ENCODE results near the gene CDC42BPB. TPM values are rescaled to one million over a fixed set of nuclear protein-coding genes. Genes with fewer than 3 reads are reported as not detected.

Gene CDC42BPB
- total RNA-seq, 4 donors from 2014 or later = 90.7 to 153 (median 101) TPM

GRCh38 chr14:103070263-103070885, 13.0 kb upstream of the CDC42BPB start:
- intact Hi-C loops (cut with DNase I) = loop anchor here (10.0 kb wide), 1 partner anchor 224 kb away; no protein-coding TSS in a partner anchor
- H3K4me1 ChIP-seq = peaks cover 19 to 51% of the 10 kb centered on the region in 2 donors

DNA sequence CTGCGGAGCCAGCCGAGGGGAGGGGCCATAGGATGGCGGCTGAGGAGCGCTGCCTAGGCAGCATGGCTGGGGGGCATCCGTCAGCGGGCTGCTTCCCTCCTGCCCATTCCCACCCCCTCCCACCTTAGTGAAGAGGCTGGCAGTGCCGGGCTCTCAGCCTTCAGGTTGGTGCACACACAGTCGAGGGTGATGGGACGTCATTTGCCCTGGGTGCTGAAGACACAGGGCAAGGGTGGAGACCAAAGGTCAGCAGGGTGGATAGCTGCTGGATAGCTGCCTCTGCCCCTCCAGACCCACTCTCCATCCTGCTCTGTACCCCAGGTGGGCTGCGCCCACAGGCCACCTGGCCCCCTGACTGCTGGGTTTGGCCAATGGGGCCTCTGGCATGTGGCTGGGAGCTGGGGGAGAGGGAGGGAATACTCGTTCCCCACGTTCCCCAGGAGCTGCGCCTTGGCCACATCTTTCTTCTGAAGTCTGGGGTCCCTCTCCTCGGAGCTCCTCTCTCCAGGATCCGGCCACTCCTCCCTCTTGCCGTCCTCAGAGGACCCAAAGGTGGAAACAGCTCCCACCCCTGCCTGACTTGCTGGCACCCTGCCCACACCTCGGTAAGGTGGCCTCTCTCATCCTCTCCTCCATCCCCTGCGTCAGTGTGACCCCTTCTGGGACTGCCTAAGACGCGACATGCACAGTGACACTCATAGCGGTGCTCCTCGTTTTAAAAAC, 11.2 kb upstream of the CDC42BPB start:
- peak overlapping the region in 1 of 3 donors; percentile 56 for H3K27ac ChIP-seq
- no peak overlapping the region for H3K4me3 ChIP-seq (replicated peaks in 1 of 3)
- DNase-seq = no peak
- peaks cover 22 to 50% of the 10 kb centered on the region in 2 donors for H3K4me1 ChIP-seq
- no peaks in the 10 kb centered on the region for H3K27me3 ChIP-seq
- TF ChIP-seq, protein P1, sequence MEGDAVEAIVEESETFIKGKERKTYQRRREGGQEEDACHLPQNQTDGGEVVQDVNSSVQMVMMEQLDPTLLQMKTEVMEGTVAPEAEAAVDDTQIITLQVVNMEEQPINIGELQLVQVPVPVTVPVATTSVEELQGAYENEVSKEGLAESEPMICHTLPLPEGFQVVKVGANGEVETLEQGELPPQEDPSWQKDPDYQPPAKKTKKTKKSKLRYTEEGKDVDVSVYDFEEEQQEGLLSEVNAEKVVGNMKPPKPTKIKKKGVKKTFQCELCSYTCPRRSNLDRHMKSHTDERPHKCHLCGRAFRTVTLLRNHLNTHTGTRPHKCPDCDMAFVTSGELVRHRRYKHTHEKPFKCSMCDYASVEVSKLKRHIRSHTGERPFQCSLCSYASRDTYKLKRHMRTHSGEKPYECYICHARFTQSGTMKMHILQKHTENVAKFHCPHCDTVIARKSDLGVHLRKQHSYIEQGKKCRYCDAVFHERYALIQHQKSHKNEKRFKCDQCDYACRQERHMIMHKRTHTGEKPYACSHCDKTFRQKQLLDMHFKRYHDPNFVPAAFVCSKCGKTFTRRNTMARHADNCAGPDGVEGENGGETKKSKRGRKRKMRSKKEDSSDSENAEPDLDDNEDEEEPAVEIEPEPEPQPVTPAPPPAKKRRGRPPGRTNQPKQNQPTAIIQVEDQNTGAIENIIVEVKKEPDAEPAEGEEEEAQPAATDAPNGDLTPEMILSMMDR (IDR thresholded peaks at IDR 0.05) = no peak
- TF ChIP-seq POLR2A (IDR thresholded peaks at IDR 0.05) = no peak
- H3K36me3 ChIP-seq = no peaks in the 10 kb centered on the region
- no peaks in the 10 kb centered on the region for H3K9me3 ChIP-seq
- 75 to 84% methylated on average over 16 to 19 of the region's 22 CpGs for WGBS, 2 donors
- intact Hi-C loops (cut with DNase I) = no loop called here

More at GRCh38 chr14:103070263-103070885, 13.0 kb upstream of the CDC42BPB start:
- Histone ChIP-seq H3K27me3 (no peaks in the 10 kb centered on the region), H3K27ac (no peak overlapping the region), H3K36me3 (no peaks in the 10 kb centered on the region), H3K4me3 (replicated peaks in 1 of 3) (no peak overlapping the region), H3K9me3 (no peaks in the 10 kb centered on the region)
- no peak for DNase-seq
- TF ChIP-seq POLR2A (IDR thresholded peaks at IDR 0.05) = no peak
- TF ChIP-seq, protein P1 (IDR thresholded peaks at IDR 0.05) = no peak
- WGBS, 2 donors = 86 to 90% methylated on average over 7 of the region's 8 CpGs

- peak; percentile 80 to 83 for DNase-seq
These were observed 10.0 kb upstream of the CDC42BPB start for GRCh38 chr14:103067231-103067954.

DNA sequence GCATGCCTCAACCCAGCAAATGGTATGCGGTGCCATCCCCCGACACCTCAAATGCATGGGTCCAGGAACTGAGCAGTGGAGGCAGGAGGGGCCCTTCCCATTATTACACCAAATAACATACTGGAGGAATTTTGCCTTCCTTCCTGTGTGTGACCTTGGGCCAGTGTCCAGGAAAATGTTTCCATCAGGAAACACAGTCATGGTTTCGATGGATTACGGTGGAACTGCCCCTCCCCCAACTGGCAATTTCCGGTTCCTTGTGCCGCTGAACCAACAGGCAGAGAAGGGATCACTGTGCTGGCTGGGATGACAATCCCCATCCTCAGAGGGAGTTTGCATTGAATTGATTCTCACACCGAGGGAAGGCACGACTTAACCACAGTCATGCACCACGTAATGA, 9.1 kb upstream of the CDC42BPB start:
- 66 to 74% methylated on average over 9 of the region's 9 CpGs for WGBS, 2 donors
- peak overlapping the region in 2 of 3 donors; percentile 48 to 52 for H3K27ac ChIP-seq
- intact Hi-C loops (cut with DNase I) = no loop called here
- no peaks in the 10 kb centered on the region for H3K9me3 ChIP-seq
- H3K36me3 ChIP-seq = no peaks in the 10 kb centered on the region
- H3K4me1 ChIP-seq = peaks cover 22 to 45% of the 10 kb centered on the region in 2 donors
- peak in 1 of 2 donors; percentile 37 for DNase-seq
- TF ChIP-seq, protein P1 (IDR thresholded peaks at IDR 0.05) = no peak
- no peak for TF ChIP-seq POLR2A (IDR thresholded peaks at IDR 0.05)
- no peaks in the 10 kb centered on the region for H3K27me3 ChIP-seq
- no peak overlapping the region for H3K4me3 ChIP-seq (replicated peaks in 1 of 3)

More at GRCh38 chr14:103067231-103067954, 10.0 kb upstream of the CDC42BPB start:
- H3K9me3 ChIP-seq = no peaks in the 10 kb centered on the region
- no peaks in the 10 kb centered on the region for H3K27me3 ChIP-seq
- WGBS, 2 donors = 42 to 46% methylated on average over 8 of the region's 8 CpGs
- H3K4me3 ChIP-seq (replicated peaks in 1 of 3) = no peak overlapping the region
- intact Hi-C loops (cut with DNase I) = no loop called here
- no peaks in the 10 kb centered on the region for H3K36me3 ChIP-seq
- peaks cover 22 to 50% of the 10 kb centered on the region in 2 donors for H3K4me1 ChIP-seq
- H3K27ac ChIP-seq = peak overlapping the region; percentile 16 to 56 (median 48)
- no peak for TF ChIP-seq POLR2A (IDR thresholded peaks at IDR 0.05)
- TF ChIP-seq, protein P1 (IDR thresholded peaks at IDR 0.05) = no peak
